Measurements from ENCODE around the gene SYNDIG1. TPM values are rescaled to one million over a fixed set of nuclear protein-coding genes. Genes with fewer than 3 reads are reported as not detected.

The SYNDIG1 gene
- total RNA-seq, 1 experiment from 2014 or later: not detected

- intact Hi-C loops (cut with micrococcal nuclease): no loop called here
- no peaks in the 10 kb centered on the region for H3K9me2 ChIP-seq (replicated peaks; ENCODE audit: low read length)
- H3K27me3 ChIP-seq (ENCODE audit: low read length): no peaks in the 10 kb centered on the region
- H3F3A ChIP-seq (ENCODE audit: low read length, unreplicated experiment): no peaks in the 10 kb centered on the region
- H3K9me3 ChIP-seq (ENCODE audit: low read length): no peaks in the 10 kb centered on the region
- H4K20me1 ChIP-seq (ENCODE audit: low read length): no peaks in the 10 kb centered on the region
- TF ChIP-seq, protein P1, sequence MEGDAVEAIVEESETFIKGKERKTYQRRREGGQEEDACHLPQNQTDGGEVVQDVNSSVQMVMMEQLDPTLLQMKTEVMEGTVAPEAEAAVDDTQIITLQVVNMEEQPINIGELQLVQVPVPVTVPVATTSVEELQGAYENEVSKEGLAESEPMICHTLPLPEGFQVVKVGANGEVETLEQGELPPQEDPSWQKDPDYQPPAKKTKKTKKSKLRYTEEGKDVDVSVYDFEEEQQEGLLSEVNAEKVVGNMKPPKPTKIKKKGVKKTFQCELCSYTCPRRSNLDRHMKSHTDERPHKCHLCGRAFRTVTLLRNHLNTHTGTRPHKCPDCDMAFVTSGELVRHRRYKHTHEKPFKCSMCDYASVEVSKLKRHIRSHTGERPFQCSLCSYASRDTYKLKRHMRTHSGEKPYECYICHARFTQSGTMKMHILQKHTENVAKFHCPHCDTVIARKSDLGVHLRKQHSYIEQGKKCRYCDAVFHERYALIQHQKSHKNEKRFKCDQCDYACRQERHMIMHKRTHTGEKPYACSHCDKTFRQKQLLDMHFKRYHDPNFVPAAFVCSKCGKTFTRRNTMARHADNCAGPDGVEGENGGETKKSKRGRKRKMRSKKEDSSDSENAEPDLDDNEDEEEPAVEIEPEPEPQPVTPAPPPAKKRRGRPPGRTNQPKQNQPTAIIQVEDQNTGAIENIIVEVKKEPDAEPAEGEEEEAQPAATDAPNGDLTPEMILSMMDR (conservative IDR thresholded peaks at IDR 0.05; ENCODE audit: low read depth, low read length): no peak
- no peak for TF ChIP-seq EZH2phosphoT487 (IDR thresholded peaks at IDR 0.05; ENCODE audit: borderline replicate concordance, low read length)
- ATAC-seq: no peak
- no peak overlapping the region for H3K9ac ChIP-seq (ENCODE audit: low read length)
- H3K79me2 ChIP-seq (ENCODE audit: low read length): no peaks in the 10 kb centered on the region
- H3K36me3 ChIP-seq (ENCODE audit: low read depth, low read length): no peaks in the 10 kb centered on the region
- no peak for DNase-seq
- ChIA-PET CTCF (no interaction called here), POLR2A (ENCODE audit: unreplicated experiment) (no interaction called here)
- no peak overlapping the region for H3K4me3 ChIP-seq (ENCODE audit: low read length)
- H3K4me2 ChIP-seq (ENCODE audit: low read length): no peak overlapping the region
- no TSS peak for BruUV-seq (replicated peaks)
- no peak overlapping the region for H3K27ac ChIP-seq (ENCODE audit: low read length)
- H2AFZ ChIP-seq (ENCODE audit: low read length): no peak overlapping the region
- peaks cover 28% of the 10 kb centered on the region for H3K4me1 ChIP-seq (ENCODE audit: insufficient read depth, low read length)
Measured at GRCh38 chr20:24670981-24671380, 201.6 kb downstream of the SYNDIG1 start.

DNA sequence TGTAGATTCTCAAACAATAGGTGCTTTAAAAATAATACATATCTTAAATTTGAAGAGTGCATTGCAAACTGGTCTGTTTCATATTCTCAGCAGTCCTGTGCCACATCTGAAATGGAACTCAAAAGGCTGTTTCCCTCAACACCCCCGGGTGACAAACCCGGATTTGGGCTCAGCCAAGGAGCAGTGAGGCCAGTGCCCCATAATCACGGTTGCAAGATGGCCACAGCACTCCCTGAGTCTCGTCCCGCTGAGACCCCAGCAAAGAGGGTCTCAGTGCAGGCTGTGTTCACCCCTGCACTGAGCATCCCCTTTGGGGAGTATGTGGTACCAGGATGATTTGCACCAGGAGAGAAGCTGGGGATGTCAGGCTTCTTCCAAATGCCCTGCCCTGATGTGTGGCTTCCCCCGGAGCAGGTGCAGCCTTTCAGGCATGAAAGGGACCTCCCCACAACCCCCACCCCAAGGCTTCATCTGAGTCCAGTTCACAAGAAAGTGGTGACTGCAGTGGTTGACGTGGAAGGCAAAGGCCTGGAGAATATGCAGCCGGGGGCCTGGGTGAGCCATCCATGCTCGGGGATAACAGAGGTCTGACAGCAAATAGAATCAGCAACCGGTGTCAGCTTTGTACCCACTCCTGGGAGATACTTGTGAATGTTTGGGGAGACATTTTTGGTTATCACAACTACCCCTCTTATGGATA, 202.9 kb downstream of the SYNDIG1 start:
- Histone ChIP-seq H4K20me1 (ENCODE audit: low read length) (no peaks in the 10 kb centered on the region), H3K9ac (ENCODE audit: low read length) (no peak overlapping the region), H2AFZ (ENCODE audit: low read length) (peak overlapping the region; percentile 11; the same call in 1 of the 2 replicates), H3K27me3 (ENCODE audit: low read length) (no peaks in the 10 kb centered on the region), H3K4me1 (ENCODE audit: insufficient read depth, low read length) (peaks cover 28% of the 10 kb centered on the region), H3F3A (ENCODE audit: low read length, unreplicated experiment) (no peaks in the 10 kb centered on the region), H3K9me3 (ENCODE audit: low read length) (no peaks in the 10 kb centered on the region), H3K27ac (ENCODE audit: low read length) (peak overlapping the region; percentile 91), H3K9me2 (replicated peaks; ENCODE audit: low read length) (no peaks in the 10 kb centered on the region), H3K36me3 (ENCODE audit: low read depth, low read length) (no peaks in the 10 kb centered on the region), H3K79me2 (ENCODE audit: low read length) (no peaks in the 10 kb centered on the region), H3K4me3 (ENCODE audit: low read length) (no peak overlapping the region), H3K4me2 (ENCODE audit: low read length) (peak overlapping the region; percentile 76)
- no TSS peak for BruUV-seq (replicated peaks)
- TF ChIP-seq, protein P1 (conservative IDR thresholded peaks at IDR 0.05; ENCODE audit: low read depth, low read length): no peak
- no peak for TF ChIP-seq EZH2phosphoT487 (IDR thresholded peaks at IDR 0.05; ENCODE audit: borderline replicate concordance, low read length)
- no peak for TF ChIP-seq EZH2 (IDR thresholded peaks at IDR 0.05; ENCODE audit: low read length, unreplicated experiment)
- POLR2A ChIA-PET (ENCODE audit: unreplicated experiment): no interaction called here
- ATAC-seq (peak; percentile 31), DNase-seq (peak; percentile 64)
- intact Hi-C loops (cut with micrococcal nuclease): no loop called here
- CTCF ChIA-PET: no interaction called here

DNA sequence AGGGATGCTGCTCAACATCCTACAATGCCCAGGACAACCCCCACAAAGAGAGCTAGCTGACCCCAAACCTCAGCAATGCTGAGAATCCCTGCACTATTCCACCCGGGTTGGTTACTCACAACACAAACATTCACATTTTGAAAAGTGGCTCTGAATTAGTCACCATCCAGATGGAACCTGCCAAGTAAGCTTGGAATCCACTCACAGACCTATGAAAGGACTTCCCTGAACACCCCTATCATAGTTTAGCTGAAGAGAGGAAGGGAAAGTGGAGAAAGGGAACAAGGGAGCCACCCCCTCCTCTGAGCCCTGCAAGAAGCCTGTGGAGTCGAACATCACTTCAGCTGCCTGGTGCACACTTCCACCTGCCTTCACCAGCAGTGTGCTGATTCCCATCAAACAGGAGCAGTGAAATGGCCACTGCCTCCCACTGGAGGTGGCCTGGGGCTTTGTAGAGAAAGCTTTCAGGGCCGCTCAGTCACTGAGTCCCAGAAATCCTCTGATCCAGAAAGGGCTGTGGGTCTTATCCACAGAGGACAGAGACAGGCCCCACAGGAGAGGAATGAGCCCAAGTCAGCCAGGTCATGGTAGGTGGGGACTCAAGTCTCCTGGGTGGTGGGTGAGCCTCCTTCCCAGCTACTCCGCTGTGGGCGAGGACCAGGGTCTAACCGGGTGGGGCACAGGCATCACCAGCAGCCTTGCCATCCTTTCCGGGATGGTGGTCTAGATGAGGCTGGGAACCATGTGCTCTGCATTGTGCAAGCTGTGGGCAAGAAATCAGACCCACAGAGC, 203.7 kb downstream of the SYNDIG1 start:
- Histone ChIP-seq H2AFZ (ENCODE audit: low read length) (peak overlapping the region; percentile 11; the same call in 1 of the 2 replicates), H3K27me3 (ENCODE audit: low read length) (no peaks in the 10 kb centered on the region), H3K4me1 (ENCODE audit: insufficient read depth, low read length) (peaks cover 28% of the 10 kb centered on the region), H3K27ac (ENCODE audit: low read length) (peak overlapping the region; percentile 91), H3K9me3 (ENCODE audit: low read length) (no peaks in the 10 kb centered on the region), H4K20me1 (ENCODE audit: low read length) (no peaks in the 10 kb centered on the region), H3K4me2 (ENCODE audit: low read length) (peak overlapping the region; percentile 76), H3F3A (ENCODE audit: low read length, unreplicated experiment) (no peaks in the 10 kb centered on the region), H3K9me2 (replicated peaks; ENCODE audit: low read length) (no peaks in the 10 kb centered on the region), H3K4me3 (ENCODE audit: low read length) (peak overlapping the region; percentile 17; the same call in 1 of the 2 replicates), H3K79me2 (ENCODE audit: low read length) (no peaks in the 10 kb centered on the region), H3K9ac (ENCODE audit: low read length) (peak overlapping the region; percentile 55), H3K36me3 (ENCODE audit: low read depth, low read length) (no peaks in the 10 kb centered on the region)
- BruUV-seq (replicated peaks): no TSS peak
- ChIA-PET POLR2A (ENCODE audit: unreplicated experiment) (no interaction called here), CTCF (no interaction called here)
- no peak for TF ChIP-seq EZH2phosphoT487 (IDR thresholded peaks at IDR 0.05; ENCODE audit: borderline replicate concordance, low read length)
- TF ChIP-seq, protein P1 (conservative IDR thresholded peaks at IDR 0.05; ENCODE audit: low read depth, low read length): no peak
- no peak for TF ChIP-seq EZH2 (IDR thresholded peaks at IDR 0.05; ENCODE audit: low read length, unreplicated experiment)
- ATAC-seq (peak; percentile 85), DNase-seq (peak; percentile 97)
- intact Hi-C loops (cut with micrococcal nuclease): no loop called here

Data from PC-3 (cell line).